ENCODE measurements around the gene DRAXIN.

GRCh38 chr1:11774753-11775152 lies 83.2 kb downstream of the DRAXIN start:
- no peak for TF ChIP-seq CTCF (IDR thresholded peaks at IDR 0.05)
- TF ChIP-seq POLR2AphosphoS5 (IDR thresholded peaks at IDR 0.05): no peak
- TF ChIP-seq POLR2A (IDR thresholded peaks at IDR 0.05; ENCODE audit: low read depth): no peak
- TF ChIP-seq EP300 (IDR thresholded peaks at IDR 0.05): no peak
